Suprapubic skin (tissue), 4 donors: ENCODE measurements around the gene CPB2. TPM values are rescaled to one million over a fixed set of nuclear protein-coding genes. Genes with fewer than 3 reads are reported as not detected.

Experiments
- DNase-seq, 2 donors: peaks; one replicate each; pipeline ENCODE4 v3.0.0-alpha.2; 2019; ENCODE audit warnings: low spot score in 2 of 2
- H3K27ac ChIP-seq: fragments of 200-600 bp; sonication (generic); one replicate; pipeline ENCODE4 v1.5.1; 2019
- H3K27me3 ChIP-seq: fragments of 200-600 bp; sonication (generic); one replicate; pipeline ENCODE4 v1.5.1; 2019
- H3K36me3 ChIP-seq: fragments of 200-600 bp; sonication (generic); one replicate; pipeline ENCODE4 v1.5.1; 2019
- H3K4me1 ChIP-seq: fragments of 200-600 bp; sonication (generic); one replicate; pipeline ENCODE4 v1.5.1; 2019
- H3K4me3 ChIP-seq: fragments of 200-600 bp; sonication (generic); one replicate; pipeline ENCODE4 v1.5.1; 2019; ENCODE audit warnings: mild to moderate bottlenecking
- H3K9me3 ChIP-seq: fragments of 200-600 bp; sonication (generic); one replicate; pipeline ENCODE4 v1.5.1; 2019
- CTCF ChIP-seq, 2 donors: fragments of 200-600 bp in 1 of 2; fragments of 450-650 bp in 1 of 2; sonication (generic) in 1 of 2; IDR thresholded peaks; one replicate each; pipeline ENCODE4 v1.5.1; 2016 to 2019; ENCODE audit warnings: antibody characterized with exemption in 2 of 2, mild to moderate bottlenecking in 1 of 2, moderate library complexity in 1 of 2
- EP300 ChIP-seq: sonication (generic); formaldehyde crosslinking; IDR thresholded peaks from one replicate; pipeline ENCODE4 v1.6.1; 2017; ENCODE audit warnings: antibody characterized with exemption
- POLR2A ChIP-seq, 2 donors: fragments of 450-650 bp; IDR thresholded peaks; one replicate each; pipeline ENCODE4 v1.6.1; 2017; ENCODE audit warnings: antibody characterized with exemption in 2 of 2, mild to moderate bottlenecking in 2 of 2, moderate library complexity in 2 of 2
- POLR2AphosphoS5 ChIP-seq, 3 donors: sonication (generic); formaldehyde crosslinking; IDR thresholded peaks; one replicate each; pipeline ENCODE4 v1.6.1; 2017; ENCODE audit warnings: antibody characterized with exemption in 3 of 3
- WGBS: methylation state at CpG from one replicate; pipeline ENCODE4 v1.1.5; 2018; 5-methylcytosine and 5-hydroxymethylcytosine counted together
- total RNA-seq, 4 donors: library from RNA; depleted of rRNA; stranded (reverse); fragments of >200 nt; gene quantifications; one replicate each; pipeline ENCODE4 v1.1.0, GENCODE V29; 2016

Gene CPB2
- total RNA-seq, 4 donors from 2014 or later = 0.38 to 1.1 TPM; not detected in 2

GRCh38 chr13:46097015-46097414 is 7.8 kb downstream of the CPB2 start:
- DNase-seq = no peak
- no peak for TF ChIP-seq EP300
- no peak for TF ChIP-seq CTCF (IDR thresholded peaks at IDR 0.05)
- TF ChIP-seq POLR2A (IDR thresholded peaks at IDR 0.05) = no peak
- no peak for TF ChIP-seq POLR2AphosphoS5 (IDR thresholded peaks at IDR 0.05)
- Histone ChIP-seq H3K9me3 (no peaks in the 10 kb centered on the region), H3K27me3 (no peaks in the 10 kb centered on the region), H3K36me3 (no peaks in the 10 kb centered on the region), H3K4me3 (no peak overlapping the region), H3K27ac (no peak overlapping the region), H3K4me1 (no peaks in the 10 kb centered on the region)
- 90% methylated on average over 2 of the region's 3 CpGs for WGBS

GRCh38 chr13:46094478-46094877 is 10.4 kb downstream of the CPB2 start:
- Histone ChIP-seq H3K9me3 (no peaks in the 10 kb centered on the region), H3K27me3 (no peaks in the 10 kb centered on the region), H3K4me1 (no peaks in the 10 kb centered on the region), H3K36me3 (no peaks in the 10 kb centered on the region), H3K4me3 (no peak overlapping the region), H3K27ac (no peak overlapping the region)
- DNase-seq = no peak
- TF ChIP-seq CTCF (IDR thresholded peaks at IDR 0.05) (no peak), POLR2AphosphoS5 (IDR thresholded peaks at IDR 0.05) (no peak), POLR2A (IDR thresholded peaks at IDR 0.05) (no peak), EP300 (no peak)
- 88% methylated on average over 3 of the region's 3 CpGs for WGBS

- Histone ChIP-seq H3K9me3 (no peaks in the 10 kb centered on the region), H3K4me1 (no peaks in the 10 kb centered on the region), H3K27ac (no peak overlapping the region), H3K27me3 (no peaks in the 10 kb centered on the region), H3K4me3 (no peak overlapping the region), H3K36me3 (no peaks in the 10 kb centered on the region)
- no peak for DNase-seq
- TF ChIP-seq POLR2AphosphoS5 (IDR thresholded peaks at IDR 0.05) = no peak
- TF ChIP-seq CTCF (IDR thresholded peaks at IDR 0.05) = no peak
- no peak for TF ChIP-seq POLR2A (IDR thresholded peaks at IDR 0.05)
- WGBS = 78% methylated on average over 5 of the region's 5 CpGs
These were observed 15.8 kb downstream of the CPB2 start for GRCh38 chr13:46088821-46089562.

- DNase-seq = no peak
- Histone ChIP-seq H3K4me1 (no peaks in the 10 kb centered on the region), H3K36me3 (no peaks in the 10 kb centered on the region), H3K9me3 (no peaks in the 10 kb centered on the region), H3K27me3 (no peaks in the 10 kb centered on the region), H3K27ac (no peak overlapping the region), H3K4me3 (no peak overlapping the region)
- no peak for TF ChIP-seq POLR2AphosphoS5 (IDR thresholded peaks at IDR 0.05)
- TF ChIP-seq EP300 = no peak
- no peak for TF ChIP-seq POLR2A (IDR thresholded peaks at IDR 0.05)
- no peak for TF ChIP-seq CTCF (IDR thresholded peaks at IDR 0.05)
These were observed 17.4 kb downstream of the CPB2 start for GRCh38 chr13:46087481-46087880.

GRCh38 chr13:46086985-46087384 is 17.8 kb downstream of the CPB2 start:
- Histone ChIP-seq H3K27ac (no peak overlapping the region), H3K9me3 (no peaks in the 10 kb centered on the region), H3K4me1 (no peaks in the 10 kb centered on the region), H3K4me3 (no peak overlapping the region), H3K27me3 (no peaks in the 10 kb centered on the region), H3K36me3 (no peaks in the 10 kb centered on the region)
- TF ChIP-seq CTCF (IDR thresholded peaks at IDR 0.05) (no peak), POLR2A (IDR thresholded peaks at IDR 0.05) (no peak), POLR2AphosphoS5 (IDR thresholded peaks at IDR 0.05) (no peak), EP300 (no peak)
- WGBS = 91% methylated on average over 10 of the region's 12 CpGs
- no peak for DNase-seq
